Stimulated activated CD8-positive, alpha-beta memory T cell treated with anti-CD3 and anti-CD28 coated beads, Interleukin-2, amount 100 ng/mL, for 1 hour (primary cell): ENCODE measurements around the gene UACA.
"Not testable (repeated sequence)": the region's sequence is repeated elsewhere in the genome, so short reads cannot be mapped to it uniquely, and the experiment has no call there.

ENCODE experiments used
- DNase-seq, 2 donors: peaks; one replicate each; pipeline ENCODE4 v3.0.0-alpha.2; 2020; ENCODE audit warnings: low read depth in 2 of 2

UACA gene

DNA sequence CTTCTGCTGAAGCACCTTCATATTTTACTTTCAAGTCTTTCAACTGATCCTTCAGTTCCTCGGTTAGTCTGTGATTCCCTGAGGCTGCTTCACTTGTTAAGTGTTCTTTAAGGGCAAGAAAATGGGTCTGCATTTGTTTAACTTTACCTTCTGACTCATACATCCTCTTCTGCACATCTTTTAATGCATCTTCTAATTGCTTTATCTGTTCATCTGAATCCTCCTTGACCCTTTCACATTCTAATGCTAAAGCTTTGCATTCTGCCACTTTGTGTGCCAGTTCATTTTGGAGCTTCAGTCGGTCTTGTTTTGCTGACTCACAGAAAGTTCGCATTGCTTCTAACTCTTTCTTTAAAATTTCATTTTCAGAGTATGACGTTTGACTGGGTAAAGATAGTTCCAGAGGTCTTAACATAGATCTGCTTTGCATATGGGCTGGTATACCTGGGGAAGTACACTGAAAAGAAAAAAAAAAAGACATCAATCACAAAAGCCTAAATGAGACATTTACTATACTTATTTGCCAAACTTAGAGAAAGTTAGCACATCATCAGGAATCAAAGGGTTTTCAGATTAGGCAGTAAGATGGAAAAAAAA, 94.3 kb downstream of the UACA start:
- DNase-seq: no peak

- no peak for DNase-seq
Measured at GRCh38 chr15:70665599-70665998, 97.8 kb downstream of the UACA start.

- DNase-seq: no peak
Measured at GRCh38 chr15:70664494-70664893, 98.9 kb downstream of the UACA start.

- not testable (repeated sequence) for DNase-seq
Measured at GRCh38 chr15:70663069-70663468, 100.3 kb downstream of the UACA start.

GRCh38 chr15:70659662-70660061, 103.7 kb downstream of the UACA start:
- no peak for DNase-seq

DNA sequence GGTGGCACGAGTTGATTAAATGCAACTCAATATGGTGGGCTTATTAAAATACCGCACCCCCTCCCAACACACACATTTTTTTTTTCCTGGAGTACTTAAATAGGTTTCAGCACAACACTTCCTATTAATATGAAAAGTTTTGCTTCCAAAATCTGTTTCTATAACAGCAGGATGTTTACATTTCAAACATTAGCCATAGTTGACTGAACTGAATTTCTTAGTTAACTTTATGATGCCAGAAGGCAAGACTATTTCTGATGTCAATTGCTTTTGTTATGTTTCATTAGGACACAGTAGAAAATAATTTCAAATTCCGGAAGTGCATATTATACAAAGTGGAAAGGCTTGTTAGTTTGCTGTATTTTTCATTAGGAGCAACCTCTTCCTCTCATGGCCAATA, 104.7 kb downstream of the UACA start:
- DNase-seq: no peak

DNA sequence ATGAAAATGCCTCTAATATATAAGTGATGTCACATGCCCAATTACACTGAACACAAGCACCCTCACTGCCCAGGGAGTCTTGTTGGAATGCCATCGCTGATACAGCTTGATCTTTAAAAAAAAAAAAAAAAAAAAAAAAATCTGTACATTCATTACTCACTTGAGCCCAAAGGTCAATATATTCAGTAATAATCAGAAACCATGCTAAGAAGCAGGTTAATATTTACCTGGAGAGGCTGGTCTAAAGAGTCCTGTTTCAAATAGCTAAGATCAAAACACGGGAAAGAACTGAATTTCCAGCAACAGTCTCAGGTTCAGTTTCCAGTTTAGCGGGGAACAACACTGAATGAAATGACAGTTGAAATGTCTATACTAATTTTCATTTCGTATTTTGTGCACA, 109.9 kb downstream of the UACA start:
- no peak for DNase-seq

DNA sequence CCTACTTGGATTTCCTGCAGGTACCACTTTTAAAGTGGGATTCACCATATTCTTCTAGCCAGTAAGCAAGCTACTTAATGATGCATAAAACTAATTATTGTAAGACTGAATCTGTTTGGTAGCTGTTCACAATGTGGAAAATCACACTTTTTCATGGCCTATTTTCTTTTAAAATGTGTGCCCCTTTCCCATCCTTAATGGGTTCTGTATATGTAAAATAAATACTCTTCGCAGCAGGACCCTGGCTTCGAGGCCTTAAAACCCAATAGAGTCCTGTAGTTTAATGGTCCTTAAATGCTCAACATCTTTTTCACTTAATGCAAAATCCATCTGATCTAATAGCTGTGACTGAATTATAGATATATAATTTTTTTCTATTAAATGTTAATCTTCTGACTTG, 111.0 kb downstream of the UACA start:
- DNase-seq: no peak

GRCh38 chr15:70651303-70651845, 112.0 kb downstream of the UACA start:
- no peak for DNase-seq

DNA sequence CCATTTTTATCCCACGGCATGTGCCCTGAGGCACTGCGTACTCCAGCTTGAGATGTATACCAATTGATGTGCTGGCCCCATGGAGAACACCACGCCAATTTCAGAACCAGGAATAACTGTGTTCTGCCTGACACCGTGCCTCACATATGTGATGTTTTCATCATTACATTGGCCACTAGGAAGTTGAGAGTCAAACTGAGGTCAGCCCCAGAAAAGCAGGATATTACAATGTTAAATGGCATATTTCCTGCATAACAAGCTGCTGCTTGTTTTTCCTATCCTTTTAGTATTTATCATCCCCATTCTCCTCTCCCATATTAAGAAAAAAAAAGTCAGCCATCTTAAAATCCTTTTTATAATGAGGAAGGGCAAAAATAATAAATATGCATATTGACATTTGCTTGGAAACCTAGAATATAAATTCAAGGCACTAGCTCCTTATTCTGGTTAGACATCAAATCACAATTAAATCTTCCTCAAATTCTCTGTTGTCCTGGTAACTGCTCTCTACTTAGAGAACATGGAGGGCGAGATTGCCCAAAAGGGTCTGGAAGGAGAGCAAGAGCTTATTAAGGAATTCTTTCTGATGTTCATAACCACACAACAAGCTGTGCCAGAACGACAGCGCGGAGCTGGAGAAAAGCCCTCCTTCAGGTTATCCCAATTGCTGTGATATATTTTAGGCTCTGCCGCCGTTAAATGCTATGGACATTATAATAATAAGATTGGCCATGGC, 112.6 kb downstream of the UACA start:
- DNase-seq: no peak

GRCh38 chr15:70647396-70647795, 116.0 kb downstream of the UACA start:
- DNase-seq: no peak

GRCh38 chr15:70646169-70646568, 117.2 kb downstream of the UACA start:
- no peak for DNase-seq

DNA sequence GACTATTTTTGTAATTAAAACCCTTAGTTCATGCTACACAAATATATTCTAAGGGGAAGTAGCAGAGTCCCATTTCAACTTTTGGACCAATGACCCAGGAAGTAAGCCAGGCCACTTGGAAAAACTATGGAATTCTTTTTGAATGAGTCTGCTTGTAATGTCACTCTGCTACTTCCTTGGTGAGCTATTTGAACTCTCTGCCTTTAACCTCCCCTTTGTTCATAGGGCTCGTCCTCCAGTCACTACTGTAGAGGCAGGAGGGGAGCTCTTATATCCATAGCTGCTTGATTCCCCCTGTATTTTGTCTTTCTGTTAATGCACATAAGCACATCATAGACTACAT, 119.6 kb downstream of the UACA start:
- no peak for DNase-seq

GRCh38 chr15:70643106-70643782, 120.1 kb downstream of the UACA start:
- no peak for DNase-seq

DNA sequence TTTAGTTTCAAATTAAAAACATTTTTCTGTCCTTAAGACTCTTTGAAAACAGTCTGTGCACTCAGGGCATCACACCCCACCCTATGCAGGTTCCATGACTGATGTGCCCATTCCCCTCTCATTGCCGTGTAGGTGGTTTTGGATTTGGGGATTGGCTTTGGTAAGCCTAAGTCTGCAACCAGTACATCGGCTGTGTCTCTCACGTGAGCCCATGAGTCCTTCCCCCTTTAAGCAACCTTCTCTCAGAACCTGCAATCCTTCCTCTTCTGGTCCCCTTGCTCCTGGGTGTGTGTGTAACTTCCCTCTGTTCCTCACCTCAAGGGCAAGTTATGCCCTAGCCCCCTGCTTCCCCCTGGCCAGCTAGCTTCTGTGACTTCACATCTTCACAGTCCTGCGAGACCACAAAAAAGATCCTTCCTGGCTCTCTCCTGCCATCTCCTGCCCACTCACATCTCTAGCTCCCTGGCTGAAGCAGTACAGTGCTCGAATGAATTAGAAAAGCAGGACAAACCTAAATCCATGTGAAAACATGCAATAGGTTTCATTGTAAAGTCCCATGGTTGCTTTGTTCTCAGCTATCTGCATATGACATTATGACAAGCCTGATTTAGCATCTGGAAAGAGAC, 126.7 kb downstream of the UACA start:
- no peak for DNase-seq

DNA sequence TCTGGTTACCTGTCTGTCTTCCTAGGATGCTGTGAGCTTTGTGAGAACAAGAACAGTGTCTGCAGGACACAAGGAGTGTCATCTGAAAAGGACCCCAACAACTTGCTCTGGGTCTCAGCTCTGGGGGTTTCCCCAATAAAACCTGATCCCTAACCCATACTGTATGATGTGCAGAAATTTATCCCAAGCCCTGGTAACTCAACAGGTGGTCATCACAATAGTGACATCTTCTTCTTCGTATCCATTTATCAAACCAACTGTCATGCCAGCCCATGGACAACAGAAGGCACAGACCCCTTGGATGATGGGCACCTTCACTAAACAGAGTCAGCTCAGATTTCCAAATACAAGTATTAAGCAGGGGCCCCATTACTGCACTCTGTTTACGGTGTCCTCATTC, 127.5 kb downstream of the UACA start:
- no peak for DNase-seq

DNA sequence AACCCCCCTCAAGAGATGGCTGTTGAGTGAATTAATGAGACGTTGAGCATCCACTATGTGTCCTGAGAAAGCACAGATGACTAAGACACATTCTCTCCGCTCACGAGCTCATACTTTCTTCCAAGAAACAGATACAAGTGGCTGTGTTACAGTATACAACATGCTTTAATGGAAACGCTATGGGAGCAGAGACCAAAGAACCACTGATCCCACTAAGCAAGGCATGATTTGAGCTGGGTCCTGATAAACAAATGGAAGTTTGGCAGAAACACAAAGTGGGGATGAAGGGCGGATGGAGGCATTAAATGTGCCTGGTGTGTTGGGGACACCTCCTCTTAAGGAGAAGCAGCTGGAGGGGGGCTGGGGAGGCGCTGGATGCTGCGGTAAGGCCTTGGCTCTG, 129.4 kb downstream of the UACA start:
- DNase-seq: no peak

DNA sequence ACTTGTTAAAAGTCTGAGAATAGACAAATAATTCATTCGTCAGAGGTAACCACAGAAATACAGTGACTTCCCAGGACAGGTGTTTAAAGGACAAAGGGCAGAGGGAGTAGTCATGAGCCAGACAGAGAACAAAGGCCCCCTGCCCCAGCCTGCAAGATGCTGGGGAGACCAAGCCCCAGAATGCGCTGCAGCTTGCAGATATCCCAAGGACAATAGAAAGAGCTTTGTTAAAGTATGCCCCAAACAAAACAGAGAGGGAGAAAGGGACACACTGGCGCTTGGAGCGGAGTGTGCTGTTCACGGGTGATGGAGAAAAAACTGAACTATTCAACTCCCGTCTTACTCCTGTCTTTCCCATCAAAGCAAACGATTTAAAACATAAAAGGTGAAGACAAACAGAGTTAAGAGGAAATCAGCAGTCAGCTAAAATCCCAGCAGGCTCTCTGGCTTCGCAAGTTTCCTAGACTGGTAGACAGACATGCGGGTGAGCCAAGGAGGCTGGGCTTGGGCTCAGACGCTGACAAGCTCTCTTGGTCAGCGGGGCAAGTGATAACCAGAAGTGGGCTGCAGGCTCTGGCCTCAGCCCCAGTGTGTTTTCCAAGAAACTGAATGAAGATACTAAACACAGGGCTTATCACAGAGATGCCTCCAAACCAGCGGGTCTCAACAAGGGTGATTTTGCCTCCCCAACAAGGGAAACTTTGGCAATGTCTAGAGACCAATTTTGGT, 130.1 kb downstream of the UACA start:
- no peak for DNase-seq

DNA sequence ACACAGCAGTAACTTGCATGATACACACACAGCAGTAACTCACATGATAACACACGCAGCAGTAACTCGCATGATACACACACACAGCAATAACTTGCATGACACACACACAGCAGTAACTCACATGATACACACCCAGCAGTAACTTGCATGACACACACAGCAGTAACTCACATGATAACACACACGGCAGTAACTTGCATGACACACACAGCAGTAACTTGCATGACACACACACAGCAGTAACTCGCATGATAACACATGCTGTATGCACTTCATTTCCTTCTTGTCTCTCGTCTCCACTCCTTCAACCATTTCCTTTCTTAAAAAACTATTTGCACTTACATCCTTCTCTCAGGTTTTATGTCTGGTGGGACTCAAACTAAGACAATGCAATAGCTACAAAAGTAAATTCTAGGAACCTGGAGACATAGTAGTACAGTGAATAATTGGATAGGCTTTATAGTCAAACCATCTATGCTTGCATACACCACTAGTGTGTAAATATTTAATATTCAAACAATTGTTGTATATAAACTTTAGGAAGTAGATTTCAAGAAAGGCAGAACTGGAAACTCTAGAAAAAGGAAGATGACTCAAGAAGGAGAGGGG, 130.8 kb downstream of the UACA start:
- DNase-seq: no peak

DNA sequence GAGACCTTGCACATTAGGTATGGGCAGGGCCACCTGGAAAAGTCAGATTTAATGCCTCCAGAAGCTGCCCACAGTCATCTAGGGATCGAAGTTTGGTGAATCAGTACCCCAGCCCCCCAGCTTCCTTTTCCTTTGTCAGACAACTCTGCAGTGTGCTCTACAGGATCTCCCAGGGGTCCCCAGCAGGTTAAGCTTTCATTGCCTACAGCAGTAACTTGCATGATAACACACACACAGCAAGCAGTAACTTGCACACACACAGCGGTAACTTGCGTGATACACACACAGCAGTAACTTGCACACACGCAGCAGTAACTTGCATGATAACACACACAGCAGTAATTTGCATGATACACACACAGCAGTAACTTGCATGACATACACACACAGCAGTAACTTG, 131.3 kb downstream of the UACA start:
- no peak for DNase-seq

GRCh38 chr15:70629735-70630273, 133.6 kb downstream of the UACA start:
- no peak for DNase-seq
